ENCODE measurements around the gene OR5F1. TPM values are rescaled to one million over a fixed set of nuclear protein-coding genes. Genes with fewer than 3 reads are reported as not detected.

Gene OR5F1
- not detected in 2 replicates for total RNA-seq

DNA sequence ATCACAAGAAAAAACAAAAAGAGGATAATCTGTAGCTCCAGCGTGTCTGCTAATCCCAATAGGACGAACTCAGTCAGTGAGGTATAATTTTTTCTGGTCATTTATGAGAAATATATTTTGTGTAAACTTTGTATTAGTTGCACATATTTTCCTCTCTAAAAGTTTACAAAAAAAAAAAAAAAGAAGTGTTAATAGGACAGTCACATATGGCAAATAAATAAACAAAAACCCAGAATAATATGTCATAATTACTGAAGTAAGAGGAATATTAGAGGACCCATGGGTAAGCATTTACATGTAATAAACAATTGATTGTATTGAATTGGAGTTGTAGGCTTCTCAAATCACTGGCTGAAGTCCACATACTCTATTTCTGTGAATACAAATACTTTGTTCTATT lies at the start of gene OR5F1:
TSS of gene OR5F1 (minus strand) at position 101 of the 400 bp plus-strand sequence. CDS start at position 101, 0 bp downstream.

DNA sequence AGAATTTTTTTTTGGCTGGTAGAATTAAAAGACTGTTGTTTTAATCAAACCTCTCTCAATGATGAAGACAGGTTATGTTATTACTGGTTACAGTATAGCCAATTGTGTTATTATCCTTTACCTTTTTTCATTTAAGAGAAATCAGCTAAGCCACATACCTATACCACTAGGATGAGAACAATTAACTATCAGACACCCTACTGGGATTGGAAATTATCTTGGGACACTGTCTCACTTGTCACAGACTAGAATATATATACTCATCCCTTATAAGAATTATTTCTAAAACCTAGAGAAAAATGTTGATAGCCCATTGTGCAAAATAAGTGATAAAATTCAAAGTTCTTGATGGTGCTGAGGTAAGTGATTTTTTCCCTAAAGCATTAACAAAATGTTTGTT lies 32.9 kb upstream of the OR5F1 start, which contains the start of gene OR5AS1:
TSS of gene OR5AS1 (plus strand) at position 301 of the 400 bp plus-strand sequence. CDS start 2,765 bp downstream, outside the sequence.

DNA sequence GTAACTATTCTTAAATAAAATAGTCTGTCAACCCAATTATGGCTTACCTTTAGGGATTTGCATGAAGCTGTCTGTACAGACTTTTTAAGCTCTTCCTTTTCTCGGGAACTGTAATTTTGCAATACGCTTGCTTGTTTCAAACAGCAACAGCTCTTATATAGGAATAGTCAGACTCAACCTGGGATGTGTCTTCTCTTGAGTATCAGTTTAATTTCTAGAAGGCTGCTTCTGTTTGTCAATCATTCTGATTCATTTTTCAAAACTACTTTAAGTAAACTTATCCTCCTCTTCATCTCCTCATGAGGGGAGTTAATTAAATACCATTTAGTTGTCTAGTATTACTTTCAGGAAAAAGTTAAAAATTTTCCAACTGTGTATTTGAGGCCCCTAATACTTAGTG lies 24.6 kb downstream of the OR5F1 start, which contains the start of gene OR10AG1:
TSS of gene OR10AG1 (minus strand) at position 101 of the 400 bp plus-strand sequence. CDS start at position 63, 38 bp downstream.

Other genes with a start within 250 kb of the OR5F1 start
- gene OR5D13, start 221.2 kb downstream of the OR5F1 start, total RNA-seq, result not detected in 2 replicates
- gene OR5D14, start 199.1 kb downstream of the OR5F1 start, total RNA-seq, result not detected in 2 replicates
- gene OR5L1, start 183.3 kb downstream of the OR5F1 start, total RNA-seq, result not detected in 2 replicates
- gene OR5D18, start 175.0 kb downstream of the OR5F1 start, total RNA-seq, result not detected in 2 replicates
- gene OR5L2, start 167.4 kb downstream of the OR5F1 start, total RNA-seq, result not detected in 2 replicates
- gene OR5D16, start 155.9 kb downstream of the OR5F1 start, total RNA-seq, result not detected in 2 replicates
- gene TRIM51, start 111.3 kb downstream of the OR5F1 start, total RNA-seq, result not detected in 2 replicates
- gene OR5W2, start 80.0 kb downstream of the OR5F1 start, total RNA-seq, result not detected in 2 replicates
- not detected in 2 replicates for gene OR5I1, start 58.2 kb downstream of the OR5F1 start, total RNA-seq
- not detected in 2 replicates for gene OR10AG1, start 24.7 kb downstream of the OR5F1 start, total RNA-seq
- gene OR5AS1, start 33.0 kb upstream of the OR5F1 start, total RNA-seq, result not detected in 2 replicates
- gene OR8I2, start 98.7 kb upstream of the OR5F1 start, total RNA-seq, result not detected in 2 replicates
- not detected in 2 replicates for gene OR8H2, start 109.1 kb upstream of the OR5F1 start, total RNA-seq
- not detected in 2 replicates for gene OR8H3, start 127.7 kb upstream of the OR5F1 start, total RNA-seq
- not detected in 2 replicates for gene OR8J3, start 145.6 kb upstream of the OR5F1 start, total RNA-seq
- not detected in 2 replicates for gene OR8K5, start 165.7 kb upstream of the OR5F1 start, total RNA-seq
- gene OR5J2, start 182.0 kb upstream of the OR5F1 start, total RNA-seq, result not detected in 2 replicates
- gene OR5T2, start 239.6 kb upstream of the OR5F1 start, total RNA-seq, result not detected in 2 replicates